HG03558 (cell line): ENCODE measurements around the gene MXRA8.
"Not testable (repeated sequence)": the region's sequence is repeated elsewhere in the genome, so short reads cannot be mapped to it uniquely, and the experiment has no call there.

Source experiments
- ATAC-seq: cut with Tn5 transposase; IDR thresholded peaks from one replicate; pipeline ENCODE4 v1.9.1; 2021; ENCODE audit warnings: moderate number of reproducible peaks; ENCODE audit not compliant: unreplicated experiment; ENCODE audit errors: extremely low read depth

Gene MXRA8

GRCh38 chr1:1358433-1359271, at the start of gene MXRA8:
Gene MXRA8 (minus strand): TSS chr1:1358555. CDS start chr1:1358504, 51 bp downstream.
- ATAC-seq: no peak

DNA sequence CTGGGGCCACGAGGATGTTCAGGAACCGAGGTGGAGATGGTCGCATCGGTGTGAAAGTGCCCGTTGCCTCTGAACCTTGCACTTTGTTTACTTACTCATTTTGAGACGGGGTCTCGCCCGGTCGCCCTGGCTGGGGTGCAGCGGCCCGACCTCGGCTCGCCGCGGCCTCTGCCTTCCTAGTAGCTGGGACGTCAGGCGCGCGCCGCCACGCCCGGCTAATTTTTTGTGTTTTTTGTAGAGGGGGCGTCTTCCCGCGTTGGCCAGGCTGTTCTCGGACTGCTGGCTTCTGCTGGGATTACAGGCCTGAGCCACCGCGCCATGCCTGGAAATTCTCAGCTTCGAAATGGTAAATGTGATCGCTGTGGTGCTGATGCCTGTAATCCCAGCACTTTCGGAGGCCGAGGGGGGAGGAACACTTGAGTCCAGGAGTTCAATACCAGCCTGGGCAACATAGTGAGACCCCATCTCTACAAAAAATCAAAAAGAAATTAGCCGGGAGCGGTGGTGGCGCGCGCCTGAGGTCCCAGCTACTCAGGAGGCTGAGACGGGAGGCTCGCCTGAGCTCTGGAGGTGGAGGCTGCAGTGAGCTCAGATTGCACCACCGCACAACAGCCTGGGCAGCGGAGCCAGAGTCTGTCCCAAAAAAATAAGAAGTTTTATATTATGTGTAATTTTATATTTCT, 49.4 kb upstream of the MXRA8 start:
- ATAC-seq: no peak

- peak; percentile 83 for ATAC-seq
These were observed 48.7 kb upstream of the MXRA8 start, which contains the start of gene MRPL20 for GRCh38 chr1:1406821-1407635. Gene MRPL20 (minus strand): TSS chr1:1407293. CDS start chr1:1407217, 76 bp downstream.

DNA sequence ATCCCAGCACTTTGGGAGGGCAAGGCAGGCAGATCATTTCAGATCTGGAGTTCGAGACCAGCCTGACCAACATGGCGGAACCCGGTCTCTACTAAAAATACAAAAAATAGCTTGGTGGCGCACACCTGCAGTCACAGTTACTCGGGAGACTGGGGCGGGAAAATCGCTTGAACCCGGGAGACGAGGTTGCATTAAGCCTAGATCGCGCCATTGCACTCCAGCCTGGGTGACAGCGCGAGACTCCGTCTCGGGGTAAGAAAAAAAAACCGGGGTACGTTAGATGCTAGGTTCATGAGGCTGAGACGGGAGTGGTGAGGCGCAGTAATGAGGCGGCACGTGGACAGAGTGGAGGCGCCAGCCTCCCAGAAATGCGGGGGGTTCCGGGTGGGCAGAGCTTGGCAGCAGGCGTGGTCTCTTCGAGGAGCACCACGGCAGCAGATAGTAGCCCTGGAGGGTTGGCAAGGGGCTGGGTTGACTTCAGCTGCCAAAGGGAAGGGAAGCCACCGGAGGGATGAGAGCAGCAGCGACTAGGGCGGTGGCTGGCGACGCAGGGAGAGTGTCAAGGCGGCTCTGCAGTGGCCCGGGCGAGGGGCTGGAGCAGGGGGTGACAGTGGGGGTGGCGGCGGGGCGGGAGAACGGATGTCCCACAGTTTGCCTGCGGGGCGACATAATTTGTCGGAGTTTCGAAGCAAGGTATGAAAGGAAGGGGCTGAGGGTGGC, 47.9 kb upstream of the MXRA8 start:
- no peak for ATAC-seq

GRCh38 chr1:1403653-1404052, 45.3 kb upstream of the MXRA8 start:
- no peak for ATAC-seq

GRCh38 chr1:1402901-1403392, 44.6 kb upstream of the MXRA8 start:
- ATAC-seq: not testable (repeated sequence)

GRCh38 chr1:1402072-1402900, 43.9 kb upstream of the MXRA8 start:
- ATAC-seq: no peak

DNA sequence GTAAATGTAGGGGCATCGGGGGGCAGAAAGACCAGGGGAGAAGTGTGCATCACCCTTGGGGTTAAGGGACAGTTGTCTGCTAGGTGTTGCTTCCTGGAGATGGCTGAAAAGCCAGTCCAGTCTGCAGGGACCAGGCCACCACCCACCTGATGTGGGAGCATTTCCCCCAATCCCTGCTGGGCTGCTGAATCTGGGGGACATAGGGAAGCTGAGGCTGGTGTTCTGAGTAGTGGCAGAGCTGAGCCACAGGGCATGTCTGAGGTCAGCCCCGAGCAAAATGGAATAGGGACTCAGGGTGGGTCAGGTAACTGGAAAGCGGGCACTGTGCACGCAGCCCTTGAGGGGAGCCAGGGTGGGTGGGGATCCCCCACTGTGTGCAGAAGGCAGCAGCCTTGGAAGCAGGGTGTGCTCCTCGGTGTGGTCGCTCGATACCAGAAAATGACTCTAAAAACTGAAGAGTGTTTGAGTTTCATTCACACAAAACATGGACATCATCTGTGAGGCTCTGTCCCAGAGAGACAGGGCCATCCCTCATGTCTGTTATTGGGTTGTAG, 43.2 kb upstream of the MXRA8 start:
- ATAC-seq: no peak

- no peak for ATAC-seq
These were observed 42.5 kb upstream of the MXRA8 start for GRCh38 chr1:1400576-1401456.

GRCh38 chr1:1399872-1400575, 41.7 kb upstream of the MXRA8 start:
- ATAC-seq: no peak

GRCh38 chr1:1399187-1399871, 41.0 kb upstream of the MXRA8 start, which contains the start of gene CCNL2:
Gene CCNL2 (minus strand): TSS chr1:1399335. CDS start chr1:1399306, 29 bp downstream.
- peak; percentile 83 for ATAC-seq

DNA sequence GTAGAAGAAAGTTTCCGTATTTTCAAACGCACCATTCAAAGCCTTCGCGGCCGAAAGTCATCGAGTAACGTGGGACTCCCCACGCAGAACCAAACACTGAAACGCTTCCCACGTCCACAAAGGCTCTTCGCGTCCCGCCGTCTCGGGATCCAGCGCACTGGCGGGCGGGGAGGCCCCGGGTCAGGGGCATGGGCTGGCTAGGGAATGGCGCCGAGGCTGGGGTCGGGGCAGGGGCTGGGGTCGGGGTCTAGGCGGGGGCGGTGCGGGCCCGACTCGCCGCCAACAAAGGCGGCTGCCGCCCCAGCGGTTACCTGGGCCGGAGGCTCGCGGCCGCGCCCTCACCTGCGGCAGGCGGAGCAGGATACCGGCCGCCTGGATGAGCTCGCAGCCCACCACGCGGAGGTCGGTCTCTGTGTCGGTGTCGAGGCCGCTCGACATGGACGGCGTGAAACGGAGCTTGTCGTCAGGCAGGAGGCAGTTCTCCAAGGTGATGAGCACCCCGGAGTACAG, 40.4 kb upstream of the MXRA8 start:
- ATAC-seq: peak; percentile 10

- no peak for ATAC-seq
These were observed 39.6 kb upstream of the MXRA8 start for GRCh38 chr1:1397839-1398523.

GRCh38 chr1:1395166-1395565, 36.8 kb upstream of the MXRA8 start:
- ATAC-seq: no peak

GRCh38 chr1:1394116-1394515, 35.8 kb upstream of the MXRA8 start:
- no peak for ATAC-seq

- no peak for ATAC-seq
These were observed 35.1 kb upstream of the MXRA8 start for GRCh38 chr1:1393428-1393827.
